HEK293 (cell line): ENCODE measurements around the gene ZNF653.

Experiments
- PRDM1 ChIP-seq: fragments of 450-650 bp; formaldehyde crosslinking; IDR thresholded peaks from 2 replicates; pipeline ENCODE4; 2016; ENCODE audit warnings: missing biosample characterization, missing genetic modification characterization
- SP7 ChIP-seq: fragments of 450-650 bp; formaldehyde crosslinking; IDR thresholded peaks from 2 replicates; pipeline ENCODE4 v1.5.1; 2016; ENCODE audit warnings: missing biosample characterization, missing genetic modification characterization
- WT1 ChIP-seq: fragments of 450-650 bp; formaldehyde crosslinking; IDR thresholded peaks from 2 replicates; pipeline ENCODE4 v1.5.1; 2016; ENCODE audit warnings: missing biosample characterization, missing genetic modification characterization
- ZBTB17 ChIP-seq: fragments of 450-650 bp; formaldehyde crosslinking; IDR thresholded peaks from 2 replicates; pipeline ENCODE4 v1.5.1; 2016; ENCODE audit warnings: missing biosample characterization, missing genetic modification characterization
- ZNF184 ChIP-seq: fragments of 450-650 bp; IDR thresholded peaks from 2 replicates; pipeline ENCODE4 v1.5.1; 2018; ENCODE audit warnings: missing biosample characterization, mild to moderate bottlenecking, missing genetic modification characterization
- ZNF2 ChIP-seq: fragments of 450-650 bp; formaldehyde crosslinking; IDR thresholded peaks from 2 replicates; pipeline ENCODE4 v1.5.1; 2016; ENCODE audit warnings: missing biosample characterization, missing genetic modification characterization
- ZNF221 ChIP-seq: fragments of 450-650 bp; formaldehyde crosslinking; IDR thresholded peaks from 2 replicates; pipeline ENCODE4 v1.5.1; 2017; ENCODE audit warnings: missing biosample characterization, missing genetic modification characterization, borderline replicate concordance
- ZNF266 ChIP-seq: fragments of 450-650 bp; formaldehyde crosslinking; IDR thresholded peaks from 2 replicates; pipeline ENCODE4 v1.5.1; 2016; ENCODE audit warnings: missing biosample characterization, missing genetic modification characterization, low read depth
- ZNF394 ChIP-seq: fragments of 450-650 bp; formaldehyde crosslinking; IDR thresholded peaks from 2 replicates; pipeline ENCODE4 v1.5.1; 2016; ENCODE audit warnings: missing biosample characterization, missing genetic modification characterization, mild to moderate bottlenecking, moderate library complexity, borderline replicate concordance
- ZNF501 ChIP-seq: fragments of 450-650 bp; formaldehyde crosslinking; IDR thresholded peaks from 2 replicates; pipeline ENCODE4 v1.5.1; 2016; ENCODE audit warnings: missing biosample characterization, missing genetic modification characterization
- ZNF654 ChIP-seq: fragments of 450-650 bp; formaldehyde crosslinking; IDR thresholded peaks from 2 replicates; pipeline ENCODE4 v1.5.1; 2016; ENCODE audit warnings: low read depth, missing biosample characterization, missing genetic modification characterization
- ZNF776 ChIP-seq: fragments of 450-650 bp; formaldehyde crosslinking; IDR thresholded peaks from 2 replicates; pipeline ENCODE4 v1.5.0; 2017; ENCODE audit warnings: missing biosample characterization, missing genetic modification characterization, borderline replicate concordance
- ZNF777 ChIP-seq: fragments of 450-650 bp; formaldehyde crosslinking; IDR thresholded peaks from 2 replicates; pipeline ENCODE4 v1.5.1; 2017; ENCODE audit warnings: missing biosample characterization, missing genetic modification characterization, borderline replicate concordance
- ZNF785 ChIP-seq: fragments of 450-650 bp; formaldehyde crosslinking; IDR thresholded peaks from 2 replicates; pipeline ENCODE4 v1.5.1; 2016; ENCODE audit warnings: missing biosample characterization, missing genetic modification characterization
- TF ChIP-seq, protein P1 (sequence below): fragments of 450-650 bp; formaldehyde crosslinking; IDR thresholded peaks from 2 replicates; pipeline ENCODE4; 2016; ENCODE audit warnings: missing biosample characterization, missing genetic modification characterization
- TF ChIP-seq, protein P2 (sequence below): fragments of 450-650 bp; formaldehyde crosslinking; conservative IDR thresholded peaks from 2 replicates; pipeline ENCODE4 v1.5.1; 2016; ENCODE audit warnings: low read depth, missing biosample characterization, missing genetic modification characterization
- TF ChIP-seq, protein P3 (sequence below): fragments of 450-650 bp; formaldehyde crosslinking; IDR thresholded peaks from 2 replicates; pipeline ENCODE4 v1.5.1; 2017; ENCODE audit warnings: missing biosample characterization, missing genetic modification characterization
- TF ChIP-seq, protein P4 (sequence below): fragments of 450-650 bp; formaldehyde crosslinking; IDR thresholded peaks from 2 replicates; pipeline ENCODE4 v1.5.1; 2016; ENCODE audit warnings: missing biosample characterization, missing genetic modification characterization
- TF ChIP-seq, protein P5 (sequence below): fragments of 450-650 bp; formaldehyde crosslinking; IDR thresholded peaks from 2 replicates; pipeline ENCODE4 v1.5.1; 2016; ENCODE audit warnings: missing biosample characterization, missing genetic modification characterization
- TF ChIP-seq, protein P6 (sequence below): fragments of 450-650 bp; formaldehyde crosslinking; IDR thresholded peaks from 2 replicates; pipeline ENCODE4 v1.5.1; 2016; ENCODE audit warnings: missing biosample characterization, missing genetic modification characterization
- TF ChIP-seq, protein P7 (sequence below): fragments of 450-650 bp; formaldehyde crosslinking; IDR thresholded peaks from 2 replicates; pipeline ENCODE4 v1.5.1; 2016; ENCODE audit warnings: missing biosample characterization, missing genetic modification characterization
- TF ChIP-seq, protein P8 (sequence below): fragments of 450-650 bp; formaldehyde crosslinking; IDR thresholded peaks from 2 replicates; pipeline ENCODE4 v1.5.1; 2016; ENCODE audit warnings: missing biosample characterization, missing genetic modification characterization

The ZNF653 gene

DNA sequence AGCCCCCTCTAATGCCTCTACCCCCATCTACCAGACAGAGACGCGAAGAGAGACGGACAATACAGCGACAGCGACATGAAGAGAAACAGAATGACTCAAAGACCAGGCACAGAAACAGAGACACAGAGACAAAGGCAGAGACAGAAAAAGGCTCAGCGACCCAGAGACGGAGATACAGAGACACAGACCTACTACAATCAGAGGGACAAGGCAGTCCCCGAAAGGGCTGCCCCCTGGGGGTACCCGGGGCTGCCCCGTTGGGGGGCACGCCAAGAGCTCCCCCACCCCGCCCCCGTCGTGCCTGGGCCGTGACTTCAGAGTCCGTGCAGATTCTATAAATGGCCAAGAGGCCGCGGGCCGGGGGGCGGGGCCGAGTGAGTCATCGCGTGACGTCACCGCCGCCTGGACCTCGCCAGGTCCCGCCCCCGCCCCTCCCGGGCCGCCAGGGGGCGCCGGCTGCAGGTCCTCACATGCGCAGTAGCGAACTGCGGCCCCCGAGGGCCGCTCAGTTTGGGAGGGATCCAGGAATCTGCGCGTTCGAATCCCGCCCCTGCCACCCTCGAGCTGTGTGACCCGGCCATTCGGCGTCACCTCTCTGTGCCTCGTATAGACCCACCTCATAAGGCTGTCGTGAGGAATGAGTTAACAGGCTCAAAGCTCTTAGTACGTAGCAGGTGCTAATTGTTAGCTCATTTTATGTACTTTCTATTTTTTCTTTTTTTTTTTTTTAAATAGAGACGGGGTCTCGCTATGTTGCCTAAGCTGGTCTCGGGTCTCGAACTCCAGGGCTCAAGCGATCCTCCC lies 30.4 kb upstream of the ZNF653 start (continued):
- TF ChIP-seq, protein P1, sequence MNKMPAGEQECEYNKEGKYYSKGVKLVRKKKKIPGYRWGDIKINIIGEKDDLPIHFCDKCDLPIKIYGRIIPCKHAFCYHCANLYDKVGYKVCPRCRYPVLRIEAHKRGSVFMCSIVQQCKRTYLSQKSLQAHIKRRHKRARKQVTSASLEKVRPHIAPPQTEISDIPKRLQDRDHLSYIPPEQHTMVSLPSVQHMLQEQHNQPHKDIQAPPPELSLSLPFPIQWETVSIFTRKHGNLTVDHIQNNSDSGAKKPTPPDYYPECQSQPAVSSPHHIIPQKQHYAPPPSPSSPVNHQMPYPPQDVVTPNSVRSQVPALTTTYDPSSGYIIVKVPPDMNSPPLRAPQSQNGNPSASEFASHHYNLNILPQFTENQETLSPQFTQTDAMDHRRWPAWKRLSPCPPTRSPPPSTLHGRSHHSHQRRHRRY, result no peak
- TF ChIP-seq ZNF184 (tag by site-specific recombination) (peak; percentile 82; the same call in 1 of the 2 replicates), SP7 (tag by site-specific recombination) (peak; percentile 65), ZBTB17 (tag by site-specific recombination) (0 out of 2 replicates have a peak, but pooled peaks have one; percentile 28), ZNF394 (0 out of 2 replicates have a peak, but pooled peaks have one; percentile 14), PRDM1 (tag by site-specific recombination) (no peak), ZNF776 (tag by site-specific recombination) (no peak), ZNF221 (tag by site-specific recombination) (no peak), ZNF501 (tag by site-specific recombination) (peak; percentile 18; the same call in 1 of the 2 replicates), ZNF2 (tag by site-specific recombination) (0 out of 2 replicates have a peak, but pooled peaks have one; percentile 49), ZNF266 (tag by site-specific recombination) (no peak), WT1 (tag by site-specific recombination) (0 out of 2 replicates have a peak, but pooled peaks have one; percentile 23), ZNF777 (0 out of 2 replicates have a peak, but pooled peaks have one; percentile 19), ZNF785 (tag by site-specific recombination) (peak; percentile 55; the same call in 1 of the 2 replicates), ZNF654 (tag by site-specific recombination) (peak; percentile 7; the same call in 1 of the 2 replicates)
- TF ChIP-seq, protein P2, sequence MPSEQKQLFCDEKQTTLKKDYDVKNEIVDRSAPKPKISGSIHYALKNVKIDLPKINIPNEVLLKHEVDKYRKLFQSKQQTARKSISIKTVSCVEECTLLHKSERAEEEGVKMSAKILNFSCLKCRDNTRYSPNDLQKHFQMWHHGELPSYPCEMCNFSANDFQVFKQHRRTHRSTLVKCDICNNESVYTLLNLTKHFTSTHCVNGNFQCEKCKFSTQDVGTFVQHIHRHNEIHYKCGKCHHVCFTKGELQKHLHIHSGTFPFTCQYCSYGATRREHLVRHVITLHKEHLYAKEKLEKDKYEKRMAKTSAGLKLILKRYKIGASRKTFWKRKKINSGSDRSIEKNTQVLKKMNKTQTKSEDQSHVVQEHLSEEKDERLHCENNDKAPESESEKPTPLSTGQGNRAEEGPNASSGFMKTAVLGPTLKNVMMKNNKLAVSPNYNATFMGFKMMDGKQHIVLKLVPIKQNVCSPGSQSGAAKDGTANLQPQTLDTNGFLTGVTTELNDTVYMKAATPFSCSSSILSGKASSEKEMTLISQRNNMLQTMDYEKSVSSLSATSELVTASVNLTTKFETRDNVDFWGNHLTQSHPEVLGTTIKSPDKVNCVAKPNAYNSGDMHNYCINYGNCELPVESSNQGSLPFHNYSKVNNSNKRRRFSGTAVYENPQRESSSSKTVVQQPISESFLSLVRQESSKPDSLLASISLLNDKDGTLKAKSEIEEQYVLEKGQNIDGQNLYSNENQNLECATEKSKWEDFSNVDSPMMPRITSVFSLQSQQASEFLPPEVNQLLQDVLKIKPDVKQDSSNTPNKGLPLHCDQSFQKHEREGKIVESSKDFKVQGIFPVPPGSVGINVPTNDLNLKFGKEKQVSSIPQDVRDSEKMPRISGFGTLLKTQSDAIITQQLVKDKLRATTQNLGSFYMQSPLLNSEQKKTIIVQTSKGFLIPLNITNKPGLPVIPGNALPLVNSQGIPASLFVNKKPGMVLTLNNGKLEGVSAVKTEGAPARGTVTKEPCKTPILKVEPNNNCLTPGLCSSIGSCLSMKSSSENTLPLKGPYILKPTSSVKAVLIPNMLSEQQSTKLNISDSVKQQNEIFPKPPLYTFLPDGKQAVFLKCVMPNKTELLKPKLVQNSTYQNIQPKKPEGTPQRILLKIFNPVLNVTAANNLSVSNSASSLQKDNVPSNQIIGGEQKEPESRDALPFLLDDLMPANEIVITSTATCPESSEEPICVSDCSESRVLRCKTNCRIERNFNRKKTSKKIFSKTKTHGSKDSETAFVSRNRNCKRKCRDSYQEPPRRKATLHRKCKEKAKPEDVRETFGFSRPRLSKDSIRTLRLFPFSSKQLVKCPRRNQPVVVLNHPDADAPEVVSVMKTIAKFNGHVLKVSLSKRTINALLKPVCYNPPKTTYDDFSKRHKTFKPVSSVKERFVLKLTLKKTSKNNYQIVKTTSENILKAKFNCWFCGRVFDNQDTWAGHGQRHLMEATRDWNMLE (tag by site-specific recombination), result no peak
- TF ChIP-seq, protein P3, sequence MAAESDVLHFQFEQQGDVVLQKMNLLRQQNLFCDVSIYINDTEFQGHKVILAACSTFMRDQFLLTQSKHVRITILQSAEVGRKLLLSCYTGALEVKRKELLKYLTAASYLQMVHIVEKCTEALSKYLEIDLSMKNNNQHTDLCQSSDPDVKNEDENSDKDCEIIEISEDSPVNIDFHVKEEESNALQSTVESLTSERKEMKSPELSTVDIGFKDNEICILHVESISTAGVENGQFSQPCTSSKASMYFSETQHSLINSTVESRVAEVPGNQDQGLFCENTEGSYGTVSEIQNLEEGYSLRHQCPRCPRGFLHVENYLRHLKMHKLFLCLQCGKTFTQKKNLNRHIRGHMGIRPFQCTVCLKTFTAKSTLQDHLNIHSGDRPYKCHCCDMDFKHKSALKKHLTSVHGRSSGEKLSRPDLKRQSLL (tag by site-specific recombination), result peak; percentile 12; the same call in 1 of the 2 replicates
- TF ChIP-seq, protein P4, sequence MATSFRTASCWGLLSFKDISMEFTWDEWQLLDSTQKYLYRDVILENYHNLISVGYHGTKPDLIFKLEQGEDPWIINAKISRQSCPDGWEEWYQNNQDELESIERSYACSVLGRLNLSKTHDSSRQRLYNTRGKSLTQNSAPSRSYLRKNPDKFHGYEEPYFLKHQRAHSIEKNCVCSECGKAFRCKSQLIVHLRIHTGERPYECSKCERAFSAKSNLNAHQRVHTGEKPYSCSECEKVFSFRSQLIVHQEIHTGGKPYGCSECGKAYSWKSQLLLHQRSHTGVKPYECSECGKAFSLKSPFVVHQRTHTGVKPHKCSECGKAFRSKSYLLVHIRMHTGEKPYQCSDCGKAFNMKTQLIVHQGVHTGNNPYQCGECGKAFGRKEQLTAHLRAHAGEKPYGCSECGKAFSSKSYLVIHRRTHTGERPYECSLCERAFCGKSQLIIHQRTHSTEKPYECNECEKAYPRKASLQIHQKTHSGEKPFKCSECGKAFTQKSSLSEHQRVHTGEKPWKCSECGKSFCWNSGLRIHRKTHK (tag by site-specific recombination), result no peak
- TF ChIP-seq, protein P5, sequence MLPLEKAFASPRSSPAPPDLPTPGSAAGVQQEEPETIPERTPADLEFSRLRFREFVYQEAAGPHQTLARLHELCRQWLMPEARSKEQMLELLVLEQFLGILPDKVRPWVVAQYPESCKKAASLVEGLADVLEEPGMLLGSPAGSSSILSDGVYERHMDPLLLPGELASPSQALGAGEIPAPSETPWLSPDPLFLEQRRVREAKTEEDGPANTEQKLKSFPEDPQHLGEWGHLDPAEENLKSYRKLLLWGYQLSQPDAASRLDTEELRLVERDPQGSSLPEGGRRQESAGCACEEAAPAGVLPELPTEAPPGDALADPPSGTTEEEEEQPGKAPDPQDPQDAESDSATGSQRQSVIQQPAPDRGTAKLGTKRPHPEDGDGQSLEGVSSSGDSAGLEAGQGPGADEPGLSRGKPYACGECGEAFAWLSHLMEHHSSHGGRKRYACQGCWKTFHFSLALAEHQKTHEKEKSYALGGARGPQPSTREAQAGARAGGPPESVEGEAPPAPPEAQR (tag by site-specific recombination), result 0 out of 2 replicates have a peak, but pooled peaks have one; percentile 19
- TF ChIP-seq, protein P6, sequence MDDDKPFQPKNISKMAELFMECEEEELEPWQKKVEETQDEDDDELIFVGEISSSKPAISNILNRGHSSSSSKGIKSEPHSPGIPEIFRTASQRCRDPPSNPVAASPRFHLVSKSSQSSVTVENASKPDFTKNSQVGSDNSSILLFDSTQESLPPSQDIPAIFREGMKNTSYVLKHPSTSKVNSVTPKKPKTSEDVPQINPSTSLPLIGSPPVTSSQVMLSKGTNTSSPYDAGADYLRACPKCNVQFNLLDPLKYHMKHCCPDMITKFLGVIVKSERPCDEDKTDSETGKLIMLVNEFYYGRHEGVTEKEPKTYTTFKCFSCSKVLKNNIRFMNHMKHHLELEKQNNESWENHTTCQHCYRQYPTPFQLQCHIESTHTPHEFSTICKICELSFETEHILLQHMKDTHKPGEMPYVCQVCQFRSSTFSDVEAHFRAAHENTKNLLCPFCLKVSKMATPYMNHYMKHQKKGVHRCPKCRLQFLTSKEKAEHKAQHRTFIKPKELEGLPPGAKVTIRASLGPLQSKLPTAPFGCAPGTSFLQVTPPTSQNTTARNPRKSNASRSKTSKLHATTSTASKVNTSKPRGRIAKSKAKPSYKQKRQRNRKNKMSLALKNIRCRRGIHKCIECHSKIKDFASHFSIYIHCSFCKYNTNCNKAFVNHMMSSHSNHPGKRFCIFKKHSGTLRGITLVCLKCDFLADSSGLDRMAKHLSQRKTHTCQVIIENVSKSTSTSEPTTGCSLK (tag by site-specific recombination), result no peak
- TF ChIP-seq, protein P7, sequence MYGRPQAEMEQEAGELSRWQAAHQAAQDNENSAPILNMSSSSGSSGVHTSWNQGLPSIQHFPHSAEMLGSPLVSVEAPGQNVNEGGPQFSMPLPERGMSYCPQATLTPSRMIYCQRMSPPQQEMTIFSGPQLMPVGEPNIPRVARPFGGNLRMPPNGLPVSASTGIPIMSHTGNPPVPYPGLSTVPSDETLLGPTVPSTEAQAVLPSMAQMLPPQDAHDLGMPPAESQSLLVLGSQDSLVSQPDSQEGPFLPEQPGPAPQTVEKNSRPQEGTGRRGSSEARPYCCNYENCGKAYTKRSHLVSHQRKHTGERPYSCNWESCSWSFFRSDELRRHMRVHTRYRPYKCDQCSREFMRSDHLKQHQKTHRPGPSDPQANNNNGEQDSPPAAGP (tag by site-specific recombination), result peak; percentile 74
- TF ChIP-seq, protein P8, sequence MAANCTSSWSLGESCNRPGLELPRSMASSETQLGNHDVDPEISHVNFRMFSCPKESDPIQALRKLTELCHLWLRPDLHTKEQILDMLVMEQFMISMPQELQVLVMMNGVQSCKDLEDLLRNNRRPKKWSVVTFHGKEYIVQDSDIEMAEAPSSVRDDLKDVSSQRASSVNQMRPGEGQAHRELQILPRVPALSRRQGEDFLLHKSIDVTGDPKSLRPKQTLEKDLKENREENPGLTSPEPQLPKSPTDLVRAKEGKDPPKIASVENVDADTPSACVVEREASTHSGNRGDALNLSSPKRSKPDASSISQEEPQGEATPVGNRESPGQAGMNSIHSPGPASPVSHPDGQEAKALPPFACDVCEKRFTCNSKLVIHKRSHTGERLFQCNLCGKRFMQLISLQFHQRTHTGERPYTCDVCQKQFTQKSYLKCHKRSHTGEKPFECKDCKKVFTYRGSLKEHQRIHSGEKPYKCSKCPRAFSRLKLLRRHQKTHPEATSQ (tag by site-specific recombination), result peak; percentile 51; the same call in 1 of the 2 replicates
